NCI-H226 (cell line): ENCODE results near the gene MYO15A.

ENCODE experiments used
- DNase-seq: peaks from one replicate; pipeline ENCODE4 v3.0.0-alpha.2; 2015

MYO15A gene

GRCh38 chr17:18108401-18109312, at the start of gene MYO15A:
Gene MYO15A, plus strand, starts transcription at chr17:18108756. Its CDS starts 10,045 bp downstream, at chr17:18118801.
- no peak for DNase-seq

GRCh38 chr17:18059283-18059682, 49.3 kb upstream of the MYO15A start:
- no peak for DNase-seq

- DNase-seq: no peak
Measured at GRCh38 chr17:18064053-18064452, 44.5 kb upstream of the MYO15A start.

- no peak for DNase-seq
Measured at GRCh38 chr17:18065546-18065945, 43.0 kb upstream of the MYO15A start.

GRCh38 chr17:18066866-18067265, 41.7 kb upstream of the MYO15A start:
- DNase-seq: no peak

GRCh38 chr17:18069101-18069500, 39.5 kb upstream of the MYO15A start:
- DNase-seq: no peak

GRCh38 chr17:18070861-18071340, 37.7 kb upstream of the MYO15A start:
- peak; percentile 10 for DNase-seq

- no peak for DNase-seq
Measured at GRCh38 chr17:18071751-18072150, 36.8 kb upstream of the MYO15A start.

GRCh38 chr17:18074566-18075272, 33.8 kb upstream of the MYO15A start:
- no peak for DNase-seq

GRCh38 chr17:18076936-18077335, 31.6 kb upstream of the MYO15A start:
- no peak for DNase-seq

GRCh38 chr17:18079543-18079942, 29.0 kb upstream of the MYO15A start:
- no peak for DNase-seq

- DNase-seq: no peak
Measured at GRCh38 chr17:18084256-18084655, 24.3 kb upstream of the MYO15A start.

- DNase-seq: peak; percentile 87
Measured at GRCh38 chr17:18087610-18088491, 20.7 kb upstream of the MYO15A start, which contains the start of gene DRG2. Gene DRG2, plus strand, starts transcription at chr17:18087948. Its CDS starts 76 bp downstream, at chr17:18088024.

GRCh38 chr17:18089613-18090012, 18.9 kb upstream of the MYO15A start:
- no peak for DNase-seq

- DNase-seq: peak; percentile 50
Measured at GRCh38 chr17:18093616-18094408, 14.7 kb upstream of the MYO15A start.

GRCh38 chr17:18094409-18094807, 14.1 kb upstream of the MYO15A start:
- no peak for DNase-seq

GRCh38 chr17:18099516-18099915, 9.0 kb upstream of the MYO15A start:
- DNase-seq: no peak

- no peak for DNase-seq
Measured at GRCh38 chr17:18100616-18101015, 7.9 kb upstream of the MYO15A start.

GRCh38 chr17:18101828-18102227, 6.7 kb upstream of the MYO15A start:
- DNase-seq: no peak

GRCh38 chr17:18102640-18103039, 5.9 kb upstream of the MYO15A start:
- no peak for DNase-seq

- DNase-seq: no peak
Measured at GRCh38 chr17:18105027-18105426, 3.5 kb upstream of the MYO15A start.

GRCh38 chr17:18105595-18105994, 3.0 kb upstream of the MYO15A start:
- no peak for DNase-seq
